ENCODE results near the gene TACC2.
"Not testable (repeated sequence)": the region's sequence is repeated elsewhere in the genome, so short reads cannot be mapped to it uniquely, and the experiment has no call there.

The TACC2 gene

GRCh38 chr10:122096705-122097104 is 107.7 kb downstream of the TACC2 start:
- DNase-seq, result no peak

GRCh38 chr10:122097935-122098334 is 109.0 kb downstream of the TACC2 start:
- no peak for DNase-seq

- no peak for DNase-seq
Observed at GRCh38 chr10:122098924-122099323, 110.0 kb downstream of the TACC2 start.

GRCh38 chr10:122099562-122099961 is 110.6 kb downstream of the TACC2 start:
- no peak for DNase-seq

- DNase-seq, result no peak
Observed at GRCh38 chr10:122102146-122102868, 113.3 kb downstream of the TACC2 start.

GRCh38 chr10:122102869-122103525 is 114.0 kb downstream of the TACC2 start:
- DNase-seq, result no peak

- DNase-seq, result no peak
Observed at GRCh38 chr10:122103592-122103991, 114.6 kb downstream of the TACC2 start.

GRCh38 chr10:122108786-122109185 is 119.8 kb downstream of the TACC2 start:
- not testable (repeated sequence) for DNase-seq

GRCh38 chr10:122112021-122112616 is 123.2 kb downstream of the TACC2 start:
- no peak for DNase-seq

- DNase-seq, result no peak
Observed at GRCh38 chr10:122112625-122113160, 123.7 kb downstream of the TACC2 start.

GRCh38 chr10:122113161-122113944 is 124.4 kb downstream of the TACC2 start:
- DNase-seq, result no peak

- no peak for DNase-seq
Observed at GRCh38 chr10:122113945-122114747, 125.2 kb downstream of the TACC2 start.

GRCh38 chr10:122115874-122116273 is 126.9 kb downstream of the TACC2 start:
- no peak for DNase-seq

GRCh38 chr10:122116331-122116730 is 127.4 kb downstream of the TACC2 start:
- DNase-seq, result no peak

GRCh38 chr10:122117475-122117874 is 128.5 kb downstream of the TACC2 start:
- no peak for DNase-seq

GRCh38 chr10:122120008-122120744 is 131.2 kb downstream of the TACC2 start:
- DNase-seq, result no peak

- DNase-seq, result no peak
Observed at GRCh38 chr10:122121059-122121458, 132.1 kb downstream of the TACC2 start.

GRCh38 chr10:122122493-122122892 is 133.5 kb downstream of the TACC2 start:
- no peak for DNase-seq

GRCh38 chr10:122123186-122123585 is 134.2 kb downstream of the TACC2 start:
- DNase-seq, result no peak

GRCh38 chr10:122124342-122124741 is 135.4 kb downstream of the TACC2 start:
- DNase-seq, result no peak

GRCh38 chr10:122124808-122125207 is 135.8 kb downstream of the TACC2 start:
- no peak for DNase-seq
